Measurements from ENCODE around the gene BARX1. TPM values are rescaled to one million over a fixed set of nuclear protein-coding genes. Genes with fewer than 3 reads are reported as not detected.

BARX1 gene
- total RNA-seq, 1 donor from 2014 or later = not detected

DNA sequence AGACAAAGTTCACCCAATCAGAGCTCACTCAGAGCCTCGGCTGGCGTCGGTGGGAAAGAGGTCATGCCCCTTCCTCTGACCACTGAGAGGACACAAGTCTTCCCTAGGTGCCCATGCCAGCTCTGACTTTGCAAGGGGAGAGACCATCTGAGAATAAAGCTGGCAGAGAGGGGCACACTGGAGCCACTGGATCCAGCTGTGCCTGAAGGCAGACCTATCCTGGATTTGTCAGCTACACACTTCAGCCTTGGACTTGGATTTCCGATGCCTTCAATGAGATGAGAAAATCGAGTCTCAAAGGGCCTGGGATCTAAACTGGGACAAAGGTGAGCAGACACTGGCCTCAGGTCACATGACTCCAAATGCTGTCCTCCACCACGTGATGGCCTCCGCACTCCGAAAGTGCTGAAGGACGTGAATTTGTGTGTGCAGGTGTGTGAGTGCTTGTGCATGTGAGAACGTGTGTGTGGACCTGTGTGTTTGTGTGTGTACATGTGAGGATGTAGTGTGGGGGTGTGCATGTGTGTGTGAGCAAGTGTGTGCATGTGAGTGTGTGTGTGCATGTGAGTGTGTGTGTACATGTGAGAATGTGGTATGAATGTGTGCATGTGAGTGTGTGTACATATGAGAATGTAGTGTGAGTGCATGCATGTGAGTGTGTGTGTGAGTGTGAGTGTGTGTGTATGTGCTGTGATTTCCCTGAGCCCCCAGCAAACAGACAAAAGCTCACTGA, 37.9 kb downstream of the BARX1 start:
- Histone ChIP-seq H3K4me3 (no peak overlapping the region), H3K4me1 (no peaks in the 10 kb centered on the region), H3K27ac (no peak overlapping the region), H3K36me3 (no peaks in the 10 kb centered on the region), H3K9me3 (no peaks in the 10 kb centered on the region), H3K27me3 (peaks cover under 1% of the 10 kb centered on the region)
- intact Hi-C loops (cut with DNase I) = no loop called here
- no peak for ATAC-seq
- DNase-seq = no peak
- TF ChIP-seq, protein P1, sequence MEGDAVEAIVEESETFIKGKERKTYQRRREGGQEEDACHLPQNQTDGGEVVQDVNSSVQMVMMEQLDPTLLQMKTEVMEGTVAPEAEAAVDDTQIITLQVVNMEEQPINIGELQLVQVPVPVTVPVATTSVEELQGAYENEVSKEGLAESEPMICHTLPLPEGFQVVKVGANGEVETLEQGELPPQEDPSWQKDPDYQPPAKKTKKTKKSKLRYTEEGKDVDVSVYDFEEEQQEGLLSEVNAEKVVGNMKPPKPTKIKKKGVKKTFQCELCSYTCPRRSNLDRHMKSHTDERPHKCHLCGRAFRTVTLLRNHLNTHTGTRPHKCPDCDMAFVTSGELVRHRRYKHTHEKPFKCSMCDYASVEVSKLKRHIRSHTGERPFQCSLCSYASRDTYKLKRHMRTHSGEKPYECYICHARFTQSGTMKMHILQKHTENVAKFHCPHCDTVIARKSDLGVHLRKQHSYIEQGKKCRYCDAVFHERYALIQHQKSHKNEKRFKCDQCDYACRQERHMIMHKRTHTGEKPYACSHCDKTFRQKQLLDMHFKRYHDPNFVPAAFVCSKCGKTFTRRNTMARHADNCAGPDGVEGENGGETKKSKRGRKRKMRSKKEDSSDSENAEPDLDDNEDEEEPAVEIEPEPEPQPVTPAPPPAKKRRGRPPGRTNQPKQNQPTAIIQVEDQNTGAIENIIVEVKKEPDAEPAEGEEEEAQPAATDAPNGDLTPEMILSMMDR (IDR thresholded peaks at IDR 0.05) = no peak

DNA sequence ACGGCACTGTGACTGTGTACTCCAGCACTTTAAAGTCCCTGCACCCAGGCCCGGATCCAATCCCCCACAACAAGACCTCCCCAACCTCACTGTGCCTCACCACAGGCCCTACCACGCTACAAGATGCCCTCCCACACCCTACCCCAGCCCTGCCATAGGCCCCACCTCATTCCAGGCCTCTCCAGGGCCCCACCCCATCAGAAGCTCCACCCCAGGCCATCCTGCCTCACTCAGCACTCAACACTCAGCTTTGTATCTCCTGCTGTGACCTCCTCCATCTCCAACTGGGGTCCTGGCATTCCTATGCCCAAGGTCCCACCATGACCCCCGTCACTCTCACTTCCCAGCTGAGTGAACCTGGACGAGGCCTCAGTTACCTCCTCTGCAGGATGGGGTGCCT, 38.8 kb downstream of the BARX1 start:
- intact Hi-C loops (cut with DNase I) = no loop called here
- Histone ChIP-seq H3K9me3 (no peaks in the 10 kb centered on the region), H3K4me1 (no peaks in the 10 kb centered on the region), H3K4me3 (no peak overlapping the region), H3K27me3 (peaks cover 10% of the 10 kb centered on the region), H3K27ac (no peak overlapping the region), H3K36me3 (no peaks in the 10 kb centered on the region)
- no peak for DNase-seq
- ATAC-seq = no peak
- TF ChIP-seq, protein P1 (IDR thresholded peaks at IDR 0.05) = no peak

DNA sequence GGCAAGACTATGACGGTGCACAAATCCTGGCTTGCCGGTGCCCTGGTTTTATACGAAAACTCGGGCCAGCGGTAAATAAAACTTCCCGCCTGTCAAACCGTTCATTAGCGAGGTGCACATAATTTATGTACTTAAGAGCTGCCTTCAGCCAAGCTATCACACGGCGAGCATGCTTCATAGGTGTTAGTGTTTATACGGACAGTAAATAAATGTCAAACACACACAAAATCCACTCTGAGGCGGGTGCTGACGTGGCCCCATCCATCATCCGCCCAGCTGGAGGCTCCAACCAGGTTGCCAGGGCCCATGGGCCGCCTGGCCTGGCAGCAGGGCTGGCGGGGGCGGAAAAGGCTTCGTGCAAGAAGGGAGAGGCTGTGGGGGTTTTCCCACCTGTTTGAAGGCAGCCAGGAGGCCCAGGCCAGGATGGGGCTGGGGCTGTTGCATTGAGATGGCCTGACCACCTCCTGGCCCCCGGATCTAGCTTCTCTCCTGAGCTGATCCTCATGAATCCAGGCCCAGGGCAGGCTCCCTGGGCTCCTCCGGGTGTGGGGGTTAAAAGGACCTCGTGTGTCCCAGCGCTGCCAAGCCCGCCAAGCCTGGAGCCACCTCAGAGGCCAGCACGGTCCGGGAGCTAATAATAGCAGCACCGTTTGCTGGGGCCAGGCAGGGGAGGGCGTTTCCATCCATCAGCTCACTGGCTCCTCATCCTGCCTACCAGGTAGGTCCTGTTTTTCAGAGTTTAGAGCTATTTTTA, 43.2 kb downstream of the BARX1 start:
- Histone ChIP-seq H3K4me3 (no peak overlapping the region), H3K27me3 (peaks cover 26% of the 10 kb centered on the region), H3K9me3 (no peaks in the 10 kb centered on the region), H3K36me3 (no peaks in the 10 kb centered on the region), H3K27ac (no peak overlapping the region), H3K4me1 (no peaks in the 10 kb centered on the region)
- intact Hi-C loops (cut with DNase I) = no loop called here
- TF ChIP-seq, protein P1 (IDR thresholded peaks at IDR 0.05) = no peak
- DNase-seq (no peak), ATAC-seq (no peak)

DNA sequence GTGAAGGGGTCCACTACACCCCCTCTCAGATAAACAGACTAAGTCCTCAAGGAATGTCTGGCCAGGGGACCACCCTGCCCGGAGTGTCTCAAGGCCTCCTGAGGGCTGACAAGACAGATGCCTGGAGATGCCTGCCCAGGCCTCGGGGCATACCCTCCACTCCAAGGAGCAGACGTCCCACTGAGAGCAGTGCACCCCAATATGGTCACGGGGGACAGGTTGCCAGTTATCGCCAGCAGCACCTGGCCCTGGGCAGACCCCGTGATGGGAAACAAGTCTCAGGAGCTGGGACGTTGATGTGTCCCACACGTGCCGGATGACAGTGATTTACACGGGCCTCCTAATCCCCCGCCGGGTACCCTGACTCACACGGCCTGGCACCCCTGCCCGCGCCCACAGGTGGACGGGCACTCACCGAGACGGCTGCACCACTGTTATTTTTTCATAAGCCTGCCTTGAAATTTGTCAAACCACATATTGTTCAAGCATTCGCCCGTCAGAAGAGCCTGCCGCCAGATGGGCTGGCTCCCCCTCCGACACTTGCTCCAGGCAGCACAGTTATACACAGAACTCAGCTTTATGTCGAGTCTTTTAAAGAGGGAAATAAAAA, 43.9 kb downstream of the BARX1 start:
- H3K4me3 ChIP-seq = no peak overlapping the region

DNA sequence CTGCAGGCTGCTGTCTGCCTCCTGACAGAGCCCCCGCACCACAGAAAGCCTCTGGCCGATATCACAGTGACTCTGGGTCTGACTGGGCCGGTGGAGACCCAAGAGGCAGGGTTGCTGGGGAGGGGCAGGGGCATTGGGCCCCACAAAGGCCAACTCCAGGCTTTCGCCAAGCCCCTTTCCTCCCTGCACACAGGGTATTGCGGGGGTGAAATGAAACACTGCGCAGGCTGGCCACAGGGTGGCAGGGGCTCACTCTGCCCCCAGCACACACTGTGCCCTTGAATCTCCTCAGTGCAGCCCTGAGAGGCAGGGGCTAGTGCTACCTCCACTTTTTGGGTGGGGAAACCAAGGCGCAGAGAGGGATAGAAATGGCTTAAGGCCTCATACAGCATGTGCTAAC, 44.6 kb downstream of the BARX1 start:
- Histone ChIP-seq H3K9me3 (no peaks in the 10 kb centered on the region), H3K27me3 (peaks cover 26% of the 10 kb centered on the region), H3K4me1 (no peaks in the 10 kb centered on the region), H3K27ac (no peak overlapping the region), H3K4me3 (no peak overlapping the region), H3K36me3 (no peaks in the 10 kb centered on the region)
- TF ChIP-seq, protein P1 (IDR thresholded peaks at IDR 0.05) = no peak
- DNase-seq (no peak), ATAC-seq (no peak)
- intact Hi-C loops (cut with DNase I) = no loop called here

More for the DNA sequence above, 43.9 kb downstream of the BARX1 start:
- DNase-seq (no peak), ATAC-seq (no peak)
- TF ChIP-seq, protein P1 (IDR thresholded peaks at IDR 0.05) = no peak
- no peaks in the 10 kb centered on the region for H3K9me3 ChIP-seq
- no peak overlapping the region for H3K27ac ChIP-seq
- intact Hi-C loops (cut with DNase I) = no loop called here
- no peaks in the 10 kb centered on the region for H3K36me3 ChIP-seq
- H3K27me3 ChIP-seq = peaks cover 26% of the 10 kb centered on the region
- no peaks in the 10 kb centered on the region for H3K4me1 ChIP-seq

Data from upper lobe of right lung (tissue), 1 donor.